GM23338 (cell line): ENCODE data around the gene EP400. TPM values are rescaled to one million over a fixed set of nuclear protein-coding genes. Genes with fewer than 3 reads are reported as not detected.

Experiments used
- ATAC-seq: fragments of 200-7000 bp; cut with Tn5 transposase; 3 replicates; pipeline ENCODE4 v1.9.1; 2020
- DNase-seq: peaks from one replicate; pipeline ENCODE4 v3.0.0-alpha.2; 2015; ENCODE audit warnings: low spot score
- H2AFZ ChIP-seq: fragments of 200-600 bp; sonication (generic); 2 replicates; pipeline ENCODE4 v1.8.0; 2016; ENCODE audit warnings: antibody characterized with exemption, mild to moderate bottlenecking, moderate library complexity
- H3F3A ChIP-seq: fragments of 200-600 bp; sonication (generic); replicated peaks from 2 replicates; pipeline ENCODE4 v1.8.0; 2017; ENCODE audit warnings: antibody characterized with exemption, mixed run types, low read depth
- H3K27ac ChIP-seq: fragments of 200-600 bp; sonication (generic); 2 replicates; pipeline ENCODE4 v1.6.1; 2016; ENCODE audit warnings: low read depth
- H3K27me3 ChIP-seq: fragments of 200-600 bp; sonication (generic); 2 replicates; pipeline ENCODE4 v1.8.0; 2016; ENCODE audit warnings: mild to moderate bottlenecking, mixed run types, moderate library complexity; ENCODE audit not compliant: insufficient read depth
- H3K36me3 ChIP-seq: fragments of 200-600 bp; sonication (generic); 2 replicates; pipeline ENCODE4 v1.8.0; 2016; ENCODE audit warnings: mild to moderate bottlenecking; ENCODE audit not compliant: insufficient read depth
- H3K4me1 ChIP-seq: fragments of 200-600 bp; sonication (generic); 2 replicates; pipeline ENCODE4 v1.8.0; 2016; ENCODE audit warnings: mild to moderate bottlenecking, moderate library complexity; ENCODE audit not compliant: insufficient read depth
- H3K4me2 ChIP-seq: fragments of 200-600 bp; sonication (generic); 2 replicates; pipeline ENCODE4 v1.7.1; 2017; ENCODE audit warnings: mixed run types
- H3K4me3 ChIP-seq: fragments of 200-600 bp; sonication (generic); 2 replicates; pipeline ENCODE4 v1.6.1; 2016; ENCODE audit warnings: mixed run types
- H3K79me2 ChIP-seq: fragments of 200-600 bp; sonication (generic); replicated peaks from 2 replicates; pipeline ENCODE4 v1.8.0; 2017; ENCODE audit warnings: mild to moderate bottlenecking; ENCODE audit not compliant: insufficient read depth
- H3K9me2 ChIP-seq: fragments of 200-600 bp; sonication (generic); 2 replicates; pipeline ENCODE4 v1.8.0; 2017; ENCODE audit not compliant: insufficient read depth
- H4K20me1 ChIP-seq: fragments of 200-600 bp; sonication (generic); replicated peaks from 2 replicates; pipeline ENCODE4 v1.8.0; 2017; ENCODE audit warnings: mild to moderate bottlenecking; ENCODE audit not compliant: insufficient read depth
- H3K27ac Mint-ChIP-seq: 2 replicates; pipeline ENCODE4 v1.8.0; 2020; ENCODE audit warnings: inconsistent platforms, mild to moderate bottlenecking, moderate library complexity, mixed read lengths
- H3K27me3 Mint-ChIP-seq: 3 replicates; pipeline ENCODE4 v1.8.0; 2022; ENCODE audit warnings: low read depth, mild to moderate bottlenecking, moderate library complexity, mixed read lengths, inconsistent platforms; ENCODE audit not compliant: insufficient read depth, poor library complexity
- H3K36me3 Mint-ChIP-seq: 3 replicates; pipeline ENCODE4 v1.8.0; 2021; ENCODE audit warnings: low read depth, mild to moderate bottlenecking, inconsistent platforms, moderate library complexity, mixed read lengths
- H3K4me1 Mint-ChIP-seq: 3 replicates; pipeline ENCODE4 v1.8.0; 2020; ENCODE audit warnings: mild to moderate bottlenecking, inconsistent platforms, mixed read lengths
- H3K4me3 Mint-ChIP-seq: 3 replicates; pipeline ENCODE4 v1.8.0; 2021; ENCODE audit warnings: moderate library complexity, mild to moderate bottlenecking, inconsistent platforms, mixed read lengths
- H3K9me3 Mint-ChIP-seq: 3 replicates; pipeline ENCODE4 v1.8.0; 2020; ENCODE audit warnings: moderate library complexity, mild to moderate bottlenecking, inconsistent platforms, mixed read lengths
- CREB1 ChIP-seq: fragments of 250-450 bp; sonication (Bioruptor Pico); IDR thresholded peaks from 2 replicates; pipeline ENCODE4 v1.5.0; 2020; ENCODE audit warnings: low read depth, mild to moderate bottlenecking, moderate library complexity
- CTCF ChIP-seq, 2 experiments: fragments of 200-600 bp in 1 of 2; sonication (generic) in 1 of 2; conservative IDR thresholded peaks; 2 replicates each; pipeline versions ENCODE4 v1.5.1 to v1.6.1; 2016 to 2017; ENCODE audit warnings: antibody characterized with exemption in 2 of 2, low read depth in 2 of 2, mild to moderate bottlenecking in 2 of 2, moderate library complexity in 1 of 2
- ETS1 ChIP-seq: IDR thresholded peaks from 2 replicates; pipeline ENCODE4 v1.6.1; 2016; ENCODE audit warnings: antibody characterized with exemption
- JUNB ChIP-seq: IDR thresholded peaks from one replicate; pipeline ENCODE4 v1.6.1; 2016; ENCODE audit warnings: antibody characterized with exemption; ENCODE audit not compliant: unreplicated experiment
- REST ChIP-seq: IDR thresholded peaks from one replicate; pipeline ENCODE4 v1.6.1; 2018; ENCODE audit warnings: antibody characterized with exemption; ENCODE audit not compliant: unreplicated experiment
- ZNF331 ChIP-seq: fragments of 250-450 bp; sonication (Bioruptor Pico); IDR thresholded peaks from 2 replicates; pipeline ENCODE4 v1.5.0; 2020; ENCODE audit warnings: low read depth, mild to moderate bottlenecking, moderate library complexity
- polyA plus RNA-seq: library from polyadenylated mRNA; unstranded; fragments of >200 nt; fragmentation: Nextera tagmentation; extraction: Ambion mirVana; gene quantifications from 2 replicates; pipeline ENCODE4 v1.2.1, GENCODE V29; 2016
- total RNA-seq: library from RNA; depleted of rRNA; stranded (reverse); fragments of >200 nt; shearing (Covaris generic); gene quantifications from 2 replicates; pipeline ENCODE4 v1.2.3, GENCODE V29; 2014

Gene EP400
- total and polyA plus RNA-seq, 2 experiments from 2014 or later = 26.3 to 57.2 TPM

- no peak for TF ChIP-seq REST
- TF ChIP-seq ZNF331 (CRISPR knock-in tag) = no peak
Measured at GRCh38 chr12:132006056-132006680, 56.4 kb downstream of the EP400 start (continued).

DNA sequence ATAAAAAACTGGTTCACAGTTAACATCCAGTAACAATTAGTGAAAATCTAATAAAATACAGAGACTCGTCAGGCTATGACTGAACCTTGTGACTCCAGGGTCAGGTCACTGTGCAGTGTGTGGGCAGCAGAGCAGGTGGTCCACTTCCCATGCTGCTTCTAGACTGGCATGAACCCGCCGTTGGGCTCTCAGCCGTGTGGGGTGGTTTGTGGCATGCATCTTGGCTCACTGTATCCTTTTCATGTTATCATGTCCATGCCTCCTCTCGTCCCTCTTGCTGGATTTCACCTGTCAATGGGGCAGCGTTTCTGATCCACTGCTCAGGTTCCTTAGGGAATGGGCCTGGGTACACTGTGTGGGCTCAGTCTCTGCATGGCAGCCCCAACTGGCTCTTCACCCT, 57.3 kb downstream of the EP400 start:
- Histone ChIP-seq H3F3A (peaks cover 2% of the 10 kb centered on the region; the same call in 1 of the 2 replicates), H3K36me3 (peaks cover 32% of the 10 kb centered on the region), H3K9me2 (no peaks in the 10 kb centered on the region), H3K27ac (no peak overlapping the region), H2AFZ (no peak overlapping the region), H3K27me3 (no peaks in the 10 kb centered on the region), H3K4me2 (no peak overlapping the region), H3K4me1 (no peaks in the 10 kb centered on the region), H4K20me1 (no peaks in the 10 kb centered on the region), H3K79me2 (peaks cover 9% of the 10 kb centered on the region), H3K4me3 (no peak overlapping the region)
- Mint-ChIP-seq H3K36me3 (peaks cover 56% of the 10 kb centered on the region), H3K9me3 (no peaks in the 10 kb centered on the region), H3K4me1 (no peaks in the 10 kb centered on the region), H3K27me3 (no peaks in the 10 kb centered on the region), H3K27ac (no peak overlapping the region), H3K4me3 (no peak overlapping the region)
- TF ChIP-seq REST = no peak
- ATAC-seq = no peak
- no peak for DNase-seq

DNA sequence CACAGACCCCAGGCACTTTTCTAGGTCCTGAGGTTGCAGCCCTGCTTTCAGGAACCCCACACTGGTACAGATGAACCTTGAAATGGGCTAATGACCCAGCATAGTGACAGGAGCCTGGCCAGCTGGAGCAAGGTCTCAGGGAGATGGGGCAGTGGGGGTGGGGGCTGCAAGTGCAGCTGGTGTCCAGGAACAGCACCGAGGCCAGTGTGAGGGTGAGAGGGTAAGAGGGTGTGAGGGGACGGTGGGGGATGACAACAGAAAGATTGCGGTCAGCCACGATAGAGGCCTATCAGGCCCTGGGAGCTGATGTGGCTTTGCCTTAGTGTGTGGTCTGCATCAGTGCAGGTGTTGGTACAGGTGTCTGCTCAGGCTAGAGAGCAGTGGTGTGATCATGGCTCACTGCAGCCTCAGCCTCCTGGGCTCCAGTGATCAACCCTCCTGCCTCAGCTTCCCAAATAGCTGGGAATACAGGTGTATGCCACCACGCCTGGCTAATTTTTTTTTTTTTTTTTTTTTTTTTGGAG, 59.7 kb downstream of the EP400 start:
- Histone ChIP-seq H3K79me2 (no peaks in the 10 kb centered on the region), H3F3A (peaks cover 2% of the 10 kb centered on the region; the same call in 1 of the 2 replicates), H3K4me1 (no peaks in the 10 kb centered on the region), H4K20me1 (0 out of 2 replicates have a peak, but pooled peaks cover 7% of the 10 kb centered on the region), H3K9me2 (no peaks in the 10 kb centered on the region), H3K27ac (no peak overlapping the region), H3K27me3 (no peaks in the 10 kb centered on the region), H3K36me3 (peaks cover 29% of the 10 kb centered on the region), H3K4me2 (no peak overlapping the region), H2AFZ (no peak overlapping the region), H3K4me3 (no peak overlapping the region)
- no peak overlapping the region for H3K27ac Mint-ChIP-seq
- no peak for DNase-seq
- H3K36me3 Mint-ChIP-seq = peaks cover 69% of the 10 kb centered on the region
- H3K4me1 Mint-ChIP-seq = no peaks in the 10 kb centered on the region
- no peak for ATAC-seq
- H3K9me3 Mint-ChIP-seq = no peaks in the 10 kb centered on the region
- peaks cover 2% of the 10 kb centered on the region for H3K27me3 Mint-ChIP-seq
- H3K4me3 Mint-ChIP-seq = no peak overlapping the region
- TF ChIP-seq ETS1 (no peak), CREB1 (CRISPR knock-in tag) (no peak), CTCF (conservative IDR thresholded peaks at IDR 0.05; ENCODE audit: low read depth in 2 of 2) (no peak), JUNB (no peak), REST (no peak), ZNF331 (CRISPR knock-in tag) (no peak)
